ENCODE results near the gene POU2AF3.
"Not testable (repeated sequence)": the region's sequence is repeated elsewhere in the genome, so short reads cannot be mapped to it uniquely, and the experiment has no call there.

The POU2AF3 gene

GRCh38 chr11:111298413-111299100 lies at the start of gene POU2AF3:
Gene POU2AF3 (plus strand): TSS chr11:111298546. CDS start chr11:111298582, 36 bp downstream.
- no peak for DNase-seq (ENCODE audit: low spot score)

DNA sequence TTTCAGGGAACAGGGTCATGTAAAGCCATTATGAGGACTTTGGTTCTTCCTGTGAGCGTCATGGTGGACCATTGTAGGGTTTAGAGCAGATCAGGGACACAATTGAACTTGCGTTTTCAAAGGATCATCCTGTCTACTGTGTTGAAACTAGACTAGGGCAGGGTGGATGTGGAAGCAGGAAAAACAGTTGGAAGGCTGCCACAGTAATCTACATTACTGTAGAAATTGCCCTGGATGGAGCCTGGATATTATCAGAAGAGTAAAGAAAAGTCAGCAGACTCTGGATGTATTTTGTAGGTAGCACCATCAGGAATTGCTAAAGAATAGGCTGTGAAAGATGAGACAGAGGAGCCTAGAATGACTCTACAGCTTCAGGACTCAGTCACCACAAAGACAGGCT lies 47.4 kb upstream of the POU2AF3 start:
- no peak for DNase-seq (ENCODE audit: low spot score)

GRCh38 chr11:111253131-111253530 lies 45.2 kb upstream of the POU2AF3 start:
- no peak for DNase-seq (ENCODE audit: low spot score)

GRCh38 chr11:111253630-111254029 lies 44.7 kb upstream of the POU2AF3 start:
- DNase-seq (ENCODE audit: low spot score): no peak

- DNase-seq (ENCODE audit: low spot score): no peak
These were observed 40.3 kb upstream of the POU2AF3 start for GRCh38 chr11:111258046-111258445.

- peak; percentile 6 for DNase-seq (ENCODE audit: low spot score)
These were observed 38.5 kb upstream of the POU2AF3 start for GRCh38 chr11:111259896-111260295.

GRCh38 chr11:111260811-111261210 lies 37.5 kb upstream of the POU2AF3 start:
- no peak for DNase-seq (ENCODE audit: low spot score)

DNA sequence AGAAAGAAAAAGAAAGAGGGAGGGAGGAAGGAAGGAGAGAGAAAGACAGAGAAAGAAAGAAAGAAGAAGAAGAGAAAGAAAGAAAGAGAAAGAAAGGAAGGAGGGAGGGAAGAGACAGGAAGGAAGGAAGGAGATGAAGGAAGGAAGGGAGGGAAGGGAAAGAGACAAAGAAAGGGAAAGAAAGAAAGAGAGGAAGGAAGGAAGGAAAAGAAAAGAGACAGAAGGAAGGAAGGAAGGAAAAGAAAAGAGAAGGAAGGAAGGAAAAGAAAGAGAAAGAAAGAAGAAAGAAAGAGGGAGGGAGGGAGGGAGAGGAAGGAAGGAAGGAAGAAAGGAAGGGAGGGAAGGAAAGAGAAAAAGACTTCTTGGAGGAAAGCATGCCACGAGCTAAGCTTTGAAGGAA lies 33.7 kb upstream of the POU2AF3 start:
- no peak for DNase-seq (ENCODE audit: low spot score)

- DNase-seq (ENCODE audit: low spot score): no peak
These were observed 32.9 kb upstream of the POU2AF3 start for GRCh38 chr11:111265421-111265820.

- not testable (repeated sequence) for DNase-seq (ENCODE audit: low spot score)
These were observed 30.0 kb upstream of the POU2AF3 start for GRCh38 chr11:111268303-111268702.

DNA sequence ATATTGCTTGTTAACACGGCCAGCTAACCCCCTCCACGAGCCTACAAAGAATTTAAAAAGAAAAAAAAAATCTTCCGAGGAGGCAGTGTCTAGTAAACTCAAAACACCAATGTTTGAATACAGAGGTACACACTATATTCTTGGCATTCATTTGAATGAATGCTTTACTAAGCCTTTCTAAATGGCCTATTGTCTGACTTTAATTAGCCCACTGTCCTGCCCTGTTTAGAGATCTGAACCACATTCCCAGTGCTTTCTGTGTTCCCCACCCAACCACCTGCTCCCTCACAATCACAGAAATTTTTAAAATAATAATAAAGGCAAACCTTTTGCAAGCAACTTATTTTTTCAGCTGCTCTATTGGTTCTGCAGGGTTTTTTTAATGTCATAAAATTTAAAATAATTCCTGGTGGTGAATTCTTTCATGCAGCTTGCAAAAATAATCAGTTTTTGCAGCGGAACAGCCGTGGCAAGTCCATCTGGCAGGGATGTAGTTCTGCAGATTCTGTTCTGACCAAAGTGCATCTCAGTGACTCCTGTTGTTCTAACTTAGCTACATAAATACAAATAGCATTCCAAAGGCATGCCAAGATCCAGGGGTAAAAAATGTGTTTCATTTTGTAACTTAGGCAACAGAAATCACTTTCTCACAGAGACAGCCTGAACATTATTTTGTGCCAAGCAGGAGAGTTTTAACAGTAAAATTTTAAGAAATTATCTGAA lies 29.0 kb upstream of the POU2AF3 start:
- no peak for DNase-seq (ENCODE audit: low spot score)

GRCh38 chr11:111272420-111272819 lies 25.9 kb upstream of the POU2AF3 start:
- no peak for DNase-seq (ENCODE audit: low spot score)

GRCh38 chr11:111282562-111283075 lies 15.7 kb upstream of the POU2AF3 start:
- DNase-seq (ENCODE audit: low spot score): no peak

DNA sequence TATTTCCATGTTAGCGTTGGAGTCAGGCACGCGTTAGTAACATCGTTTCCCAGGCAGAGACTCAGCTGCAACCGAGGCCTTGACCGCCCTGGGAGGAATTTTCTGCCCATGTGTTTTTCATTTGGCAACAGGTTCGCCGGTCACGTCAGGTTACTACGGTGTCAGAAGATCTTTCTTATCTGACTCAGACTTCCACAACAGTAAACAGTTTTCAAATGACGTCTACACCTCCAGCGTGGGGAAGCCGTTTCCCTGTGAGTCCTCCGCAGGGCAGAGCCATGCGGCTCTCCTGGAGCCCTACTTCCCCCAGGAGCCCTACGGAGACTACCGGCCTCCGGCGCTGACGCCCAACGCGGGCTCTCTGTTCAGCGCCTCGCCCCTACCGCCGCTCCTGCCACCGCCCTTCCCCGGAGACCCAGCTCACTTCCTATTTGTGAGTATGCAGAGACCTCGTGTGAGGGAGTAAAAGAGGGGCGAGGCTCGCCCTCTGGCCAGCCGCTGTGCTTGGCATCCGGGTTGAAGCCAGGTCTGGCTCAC lies 14.3 kb upstream of the POU2AF3 start:
- DNase-seq (ENCODE audit: low spot score): no peak

GRCh38 chr11:111285189-111286091 lies 12.9 kb upstream of the POU2AF3 start:
- DNase-seq (ENCODE audit: low spot score): no peak

- no peak for DNase-seq (ENCODE audit: low spot score)
These were observed 6.6 kb upstream of the POU2AF3 start for GRCh38 chr11:111291764-111292163.

GRCh38 chr11:111292408-111292807 lies 5.9 kb upstream of the POU2AF3 start:
- not testable (repeated sequence) for DNase-seq (ENCODE audit: low spot score)

GRCh38 chr11:111296196-111296595 lies 2.1 kb upstream of the POU2AF3 start:
- DNase-seq (ENCODE audit: low spot score): no peak

DNA sequence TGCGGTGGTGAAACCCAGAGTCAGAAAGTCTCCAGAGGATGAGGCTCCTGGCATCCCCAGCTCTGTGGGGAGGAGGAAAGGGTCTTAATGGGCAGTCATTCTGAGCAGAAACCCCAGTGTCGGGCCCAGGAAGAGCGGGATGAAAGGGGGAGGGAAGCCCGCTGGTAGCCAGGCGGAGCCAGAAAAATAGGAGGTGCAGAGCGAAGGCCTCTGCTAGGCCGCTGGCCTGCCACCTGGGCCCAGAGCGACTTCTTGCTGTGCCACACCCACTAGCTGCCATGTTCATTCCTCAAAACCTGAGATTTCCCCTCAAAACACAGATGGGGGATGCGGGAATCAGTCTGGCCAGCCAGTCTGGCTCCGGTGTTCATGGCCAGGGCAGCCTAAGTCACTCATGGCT lies 650 bp upstream of the POU2AF3 start:
- DNase-seq (ENCODE audit: low spot score): no peak

GRCh38 chr11:111299101-111300026 lies 1.0 kb downstream of the POU2AF3 start:
- peak; percentile 67 for DNase-seq (ENCODE audit: low spot score)

DNA sequence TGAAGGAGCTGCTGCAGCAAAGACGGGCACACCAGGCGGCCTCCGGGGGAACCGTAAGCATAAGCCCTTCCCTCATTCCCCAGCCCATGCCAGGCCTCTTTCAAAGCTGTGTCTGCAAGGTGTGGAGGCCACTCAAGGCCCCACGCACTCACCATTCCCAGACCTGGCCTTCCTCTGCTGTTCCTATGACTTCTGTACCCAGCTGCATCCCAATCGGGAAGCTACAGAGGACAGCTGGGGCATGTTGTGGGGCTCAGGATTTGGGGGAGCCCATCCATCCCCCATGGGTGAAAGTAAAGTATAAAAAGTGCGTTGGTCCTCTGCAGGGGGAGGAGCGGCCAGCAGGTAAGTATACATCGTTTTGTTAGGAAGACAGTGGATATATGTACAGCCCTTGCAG lies 2.2 kb downstream of the POU2AF3 start:
- no peak for DNase-seq (ENCODE audit: low spot score)

Measured in kidney tubule cell (primary cell).